ENCODE measurements around the gene ARHGAP44. TPM values are rescaled to one million over a fixed set of nuclear protein-coding genes. Genes with fewer than 3 reads are reported as not detected.

ARHGAP44 gene
- total and polyA plus RNA-seq, 2 of the 4 experiments (the other 2 are of a cell fraction) = 0.54 to 1.0 TPM

DNA sequence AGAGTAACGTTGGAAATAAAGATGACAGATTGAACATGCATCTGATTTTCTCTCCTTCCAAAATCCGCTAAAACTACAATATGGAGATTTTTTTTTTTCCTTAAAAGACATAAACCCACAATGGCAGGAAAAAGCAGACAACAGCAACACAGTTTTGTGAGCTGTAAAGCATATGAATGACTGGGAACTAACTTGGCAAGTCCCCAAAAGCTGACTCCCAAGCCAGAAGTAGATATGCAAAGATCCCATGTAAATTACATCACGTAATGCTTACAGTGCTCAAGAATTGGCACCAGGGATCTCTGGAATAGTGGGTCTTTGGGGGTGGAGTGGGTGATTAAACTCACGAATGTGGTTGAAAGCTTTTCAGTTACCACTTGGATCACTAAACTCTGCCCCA is 121.9 kb downstream of the ARHGAP44 start:
- no peak overlapping the region for H4K5ac ChIP-seq (ENCODE audit: low read depth, low read length)
- no peak overlapping the region for H2BK15ac ChIP-seq (ENCODE audit: low read depth, low read length)
- no peak overlapping the region for H3K18ac ChIP-seq (ENCODE audit: low read depth, low read length)
- H3K23ac ChIP-seq (ENCODE audit: low read depth, low read length) = no peak overlapping the region
- no peaks in the 10 kb centered on the region for H3K36me3 ChIP-seq (ENCODE audit: control insufficient read depth, insufficient read depth, low read length)
- no peaks in the 10 kb centered on the region for H3K4me1 ChIP-seq (ENCODE audit: control insufficient read depth, insufficient read depth, low read length)
- no peak overlapping the region for H2BK20ac ChIP-seq (ENCODE audit: low read depth, low read length)
- no peak overlapping the region for H3K4ac ChIP-seq (ENCODE audit: low read depth, low read length)
- H4K20me1 ChIP-seq (ENCODE audit: insufficient read depth, low read length) = no peaks in the 10 kb centered on the region
- no peak overlapping the region for H3K14ac ChIP-seq (replicated peaks; ENCODE audit: low read depth, low read length)
- no peak overlapping the region for H2BK5ac ChIP-seq (ENCODE audit: low read depth, low read length, poor library complexity, severe bottlenecking)
- no peak overlapping the region for H2AFZ ChIP-seq (replicated peaks; ENCODE audit: low read length, poor library complexity)
- H3K4me3 ChIP-seq (ENCODE audit: insufficient read depth, low read depth, low read length) = no peak overlapping the region
- no peak overlapping the region for H3K27ac ChIP-seq (ENCODE audit: insufficient read depth, low read length)
- ChIA-PET CTCF (no interaction called here), POLR2A (ENCODE audit: unreplicated experiment) (no interaction called here)
- ATAC-seq (ENCODE audit: low read depth) (no peak), DNase-seq (peak; percentile 48)
- no peaks in the 10 kb centered on the region for H3K9me1 ChIP-seq (ENCODE audit: insufficient read depth, low read length)
- TF ChIP-seq, protein P1, sequence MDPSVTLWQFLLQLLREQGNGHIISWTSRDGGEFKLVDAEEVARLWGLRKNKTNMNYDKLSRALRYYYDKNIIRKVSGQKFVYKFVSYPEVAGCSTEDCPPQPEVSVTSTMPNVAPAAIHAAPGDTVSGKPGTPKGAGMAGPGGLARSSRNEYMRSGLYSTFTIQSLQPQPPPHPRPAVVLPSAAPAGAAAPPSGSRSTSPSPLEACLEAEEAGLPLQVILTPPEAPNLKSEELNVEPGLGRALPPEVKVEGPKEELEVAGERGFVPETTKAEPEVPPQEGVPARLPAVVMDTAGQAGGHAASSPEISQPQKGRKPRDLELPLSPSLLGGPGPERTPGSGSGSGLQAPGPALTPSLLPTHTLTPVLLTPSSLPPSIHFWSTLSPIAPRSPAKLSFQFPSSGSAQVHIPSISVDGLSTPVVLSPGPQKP (IDR thresholded peaks at IDR 0.05; ENCODE audit: borderline replicate concordance, low read depth, low read length) = no peak
- TF ChIP-seq RAD21 (IDR thresholded peaks at IDR 0.05; ENCODE audit: low read length) = no peak
- TF ChIP-seq POLR2A (IDR thresholded peaks at IDR 0.05; ENCODE audit: low read depth, low read length) = no peak
- TF ChIP-seq, protein P2, sequence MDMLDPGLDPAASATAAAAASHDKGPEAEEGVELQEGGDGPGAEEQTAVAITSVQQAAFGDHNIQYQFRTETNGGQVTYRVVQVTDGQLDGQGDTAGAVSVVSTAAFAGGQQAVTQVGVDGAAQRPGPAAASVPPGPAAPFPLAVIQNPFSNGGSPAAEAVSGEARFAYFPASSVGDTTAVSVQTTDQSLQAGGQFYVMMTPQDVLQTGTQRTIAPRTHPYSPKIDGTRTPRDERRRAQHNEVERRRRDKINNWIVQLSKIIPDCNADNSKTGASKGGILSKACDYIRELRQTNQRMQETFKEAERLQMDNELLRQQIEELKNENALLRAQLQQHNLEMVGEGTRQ (IDR thresholded peaks at IDR 0.05; ENCODE audit: low read depth, low read length) = no peak
- TF ChIP-seq MXI1 (IDR thresholded peaks at IDR 0.05; ENCODE audit: borderline replicate concordance, low read depth, low read length) = no peak
- no peak overlapping the region for H2AK9ac ChIP-seq (replicated peaks; ENCODE audit: low read depth, low read length, poor library complexity)
- intact Hi-C loops (cut with micrococcal nuclease) = no loop called here
- BruUV-seq (replicated peaks) = no TSS peak
- H3K9me3 ChIP-seq (ENCODE audit: control insufficient read depth, insufficient read depth, low read length) = no peaks in the 10 kb centered on the region
- no peak overlapping the region for H2AK5ac ChIP-seq (ENCODE audit: low read depth, low read length)
- no peaks in the 10 kb centered on the region for H3K27me3 ChIP-seq (ENCODE audit: control insufficient read depth, insufficient read depth, low read length)
- no peak overlapping the region for H3K9ac ChIP-seq (ENCODE audit: low read depth, low read length)
- dilution Hi-C loops (cut with HindIII; ENCODE audit: low sequenced_read_pairs, unreplicated experiment) = no loop called here
- no peak overlapping the region for H3K4me2 ChIP-seq (ENCODE audit: low read depth, low read length)
- H2BK120ac ChIP-seq (ENCODE audit: low read depth, low read length) = no peak overlapping the region
- no peaks in the 10 kb centered on the region for H3K79me1 ChIP-seq (ENCODE audit: low read depth in 1 of 2, low read length in 2 of 2)
- no peak overlapping the region for H4K8ac ChIP-seq (ENCODE audit: low read depth in 2 of 2, low read length in 2 of 2)
- H4K91ac ChIP-seq (ENCODE audit: insufficient read depth, low read depth, low read length) = no peak overlapping the region
- in situ Hi-C loops (cut with MboI; ENCODE audit: low sequenced_read_pairs) = loop anchor here (25.0 kb wide), 1 partner anchor 99 kb away; no protein-coding TSS in a partner anchor
- no peak overlapping the region for H3K56ac ChIP-seq (ENCODE audit: extremely low read depth, insufficient read depth, low read length)
- no CpG with 5 or more reads among the region's 4 CpGs for WGBS, 2 experiments (ENCODE audit: extremely low coverage in 2 of 2, insufficient read length in 1 of 2)

All from IMR-90 (cell line).